Right ventricle myocardium superior (tissue), 1 donor: ENCODE results near the gene XDH. TPM values are rescaled to one million over a fixed set of nuclear protein-coding genes. Genes with fewer than 3 reads are reported as not detected.
A peak's percentile ranks its signal among the peaks of the same experiment; 100 is the strongest.

ENCODE experiments used
- ATAC-seq: fragments of 200-7000 bp; cut with Tn5 transposase; one replicate; pipeline ENCODE4 v1.9.1; 2020; ENCODE audit warnings: mild to moderate bottlenecking; ENCODE audit not compliant: poor library complexity
- DNase-seq: peaks from one replicate; pipeline ENCODE4 v3.0.0-alpha.2; 2020
- intact Hi-C: fragments of 100-400 bp; cut with DNase I; formaldehyde crosslinking; loops from one replicate; pipeline ENCODE4 v1.11.2; 2022
- total RNA-seq: library from RNA; stranded (reverse); fragmentation: NEBNext Ultra II Directional; extraction: Animal tissue kit (Norgen Biotek cat#: 25700); gene quantifications from one replicate; pipeline ENCODE4 v1.2.1, GENCODE V29; 2021
- donor health status: DM: no; HTN: yes; CAD: no; lungs with severe emphysema.

Gene XDH
- total RNA-seq, 1 donor from 2014 or later = 0.13 TPM

- intact Hi-C loops = no loop called here
- DNase-seq (no peak), ATAC-seq (no peak)
These were observed 7.8 kb downstream of the XDH start for GRCh38 chr2:31406593-31407385.

GRCh38 chr2:31404827-31405226 is 9.7 kb downstream of the XDH start:
- intact Hi-C loops = no loop called here
- DNase-seq = no peak
- ATAC-seq = no peak

- DNase-seq (no peak), ATAC-seq (no peak)
- intact Hi-C loops = no loop called here
These were observed 10.2 kb downstream of the XDH start for GRCh38 chr2:31404302-31404701.

GRCh38 chr2:31402388-31402787 is 12.2 kb downstream of the XDH start:
- ATAC-seq = no peak
- intact Hi-C loops = no loop called here
- no peak for DNase-seq

- intact Hi-C loops = no loop called here
- no peak for ATAC-seq
- DNase-seq = no peak
These were observed 13.0 kb downstream of the XDH start for GRCh38 chr2:31401580-31401979.

GRCh38 chr2:31398881-31399280 is 15.7 kb downstream of the XDH start:
- ATAC-seq = no peak
- DNase-seq = no peak
- intact Hi-C loops = no loop called here

GRCh38 chr2:31397094-31397493 is 17.4 kb downstream of the XDH start:
- intact Hi-C loops = no loop called here
- DNase-seq (peak; percentile 67), ATAC-seq (peak; percentile 98)

- DNase-seq = no peak
- intact Hi-C loops = no loop called here
- ATAC-seq = no peak
These were observed 24.2 kb downstream of the XDH start for GRCh38 chr2:31390324-31390723.

- DNase-seq (no peak), ATAC-seq (no peak)
- intact Hi-C loops = no loop called here
These were observed 25.8 kb downstream of the XDH start for GRCh38 chr2:31388736-31389135.

GRCh38 chr2:31387850-31388249 is 26.7 kb downstream of the XDH start:
- intact Hi-C loops = no loop called here
- ATAC-seq = no peak
- DNase-seq = no peak

- no peak for DNase-seq
- no peak for ATAC-seq
These were observed 27.9 kb downstream of the XDH start for GRCh38 chr2:31386648-31387047.

GRCh38 chr2:31386172-31386571 is 28.4 kb downstream of the XDH start:
- intact Hi-C loops = no loop called here
- ATAC-seq (no peak), DNase-seq (no peak)

More at GRCh38 chr2:31386648-31387047, 27.9 kb downstream of the XDH start:
- intact Hi-C loops = no loop called here

- intact Hi-C loops = no loop called here
- ATAC-seq (no peak), DNase-seq (no peak)
These were observed 29.7 kb downstream of the XDH start for GRCh38 chr2:31384771-31385276.

- intact Hi-C loops = no loop called here
- ATAC-seq = no peak
- DNase-seq = no peak
These were observed 30.2 kb downstream of the XDH start for GRCh38 chr2:31384351-31384750.

- intact Hi-C loops = no loop called here
- no peak for ATAC-seq
- DNase-seq = no peak
These were observed 30.9 kb downstream of the XDH start for GRCh38 chr2:31383471-31384153.

GRCh38 chr2:31382452-31383120 is 32.0 kb downstream of the XDH start:
- DNase-seq = no peak
- ATAC-seq = no peak
- intact Hi-C loops = no loop called here

- intact Hi-C loops = no loop called here
- no peak for ATAC-seq
- no peak for DNase-seq
These were observed 32.9 kb downstream of the XDH start for GRCh38 chr2:31381601-31382000.

- no peak for DNase-seq
- no peak for ATAC-seq
- intact Hi-C loops = no loop called here
These were observed 34.3 kb downstream of the XDH start for GRCh38 chr2:31380243-31380642.

GRCh38 chr2:31379747-31380146 is 34.8 kb downstream of the XDH start:
- DNase-seq (no peak), ATAC-seq (no peak)
- intact Hi-C loops = no loop called here
